Measurements from ENCODE around the gene AIRE. TPM values are rescaled to one million over a fixed set of nuclear protein-coding genes. Genes with fewer than 3 reads are reported as not detected.
A peak's percentile ranks its signal among the peaks of the same experiment; 100 is the strongest.
"Not testable (repeated sequence)": the region's sequence is repeated elsewhere in the genome, so short reads cannot be mapped to it uniquely, and the experiment has no call there.

The AIRE gene
- polyA plus RNA-seq: 14.3 TPM
- long read RNA-seq, donor 1, partial matches to known transcripts: 0 of 1 reads
- long read RNA-seq, donor 1, other reads (novel, unspliced or antisense): 0 of 1 reads
- long read RNA-seq, donor 2: 0 reads
- long read RNA-seq, donor 3: 0 reads
- long read RNA-seq, donor 4: 0 reads
- long read RNA-seq, donor 5: 0 reads
- long read RNA-seq, donor 6: 0 reads
- long read RNA-seq, donor 7: 0 reads
- long read RNA-seq, donor 8, partial matches to known transcripts: 0 of 1 reads
- long read RNA-seq, donor 8, other reads (novel, unspliced or antisense): 0 of 1 reads
- long read RNA-seq, donor 9, partial matches to known transcripts: 0 of 1 reads
- long read RNA-seq, donor 9, other reads (novel, unspliced or antisense): 0 of 1 reads
- long read RNA-seq, donor 10, partial matches to known transcripts: 0 of 1 reads
- long read RNA-seq, donor 10, other reads (novel, unspliced or antisense): 0 of 1 reads
- long read RNA-seq, donor 11: 0 reads

GRCh38 chr21:44285138-44285992, at the start of gene AIRE:
Gene AIRE (plus strand): TSS chr21:44285876. CDS start chr21:44286007, 131 bp downstream.
- DNase-seq: peak in 1 of 2 donors; percentile 77
- H3K9me3 ChIP-seq (ENCODE audit: control insufficient read depth, low read depth, low read length): peaks cover 8% of the 10 kb centered on the region
- H3K27me3 ChIP-seq (ENCODE audit: control insufficient read depth, insufficient read depth, low read length): peaks cover 9% of the 10 kb centered on the region
- H3K27ac ChIP-seq (ENCODE audit: low read length): no peak within 1 kb of the TSS
- no CpG with 5 or more reads among the region's 56 CpGs for WGBS (ENCODE audit: insufficient coverage, low lambda C conversion rate)
- peak within 1 kb of the TSS; percentile 5 for H3K4me3 ChIP-seq (ENCODE audit: low read length)
- peaks cover 6% of the 10 kb centered on the region for H3K4me1 ChIP-seq (ENCODE audit: control insufficient read depth, insufficient read depth, low read length)
- H3K36me3 ChIP-seq (ENCODE audit: control insufficient read depth, insufficient read depth, low read length): no peaks in the 10 kb centered on the region

- DNase-seq; H3K4me3 ChIP-seq (ENCODE audit: low read length); H3K9me3 ChIP-seq (ENCODE audit: control insufficient read depth, low read depth, low read length); H3K4me1 ChIP-seq (ENCODE audit: control insufficient read depth, insufficient read depth, low read length); H3K36me3 ChIP-seq (ENCODE audit: control insufficient read depth, insufficient read depth, low read length); H3K27ac ChIP-seq (ENCODE audit: low read length); H3K27me3 ChIP-seq (ENCODE audit: control insufficient read depth, insufficient read depth, low read length): not testable (repeated sequence)
- WGBS (ENCODE audit: insufficient coverage, low lambda C conversion rate): no CpG with 5 or more reads among the region's 46 CpGs
Observed at GRCh38 chr21:44240353-44240752, 45.3 kb upstream of the AIRE start.

- H3K27ac ChIP-seq (ENCODE audit: low read length); H3K27me3 ChIP-seq (ENCODE audit: control insufficient read depth, insufficient read depth, low read length); H3K4me3 ChIP-seq (ENCODE audit: low read length); H3K9me3 ChIP-seq (ENCODE audit: control insufficient read depth, low read depth, low read length); DNase-seq; H3K4me1 ChIP-seq (ENCODE audit: control insufficient read depth, insufficient read depth, low read length); H3K36me3 ChIP-seq (ENCODE audit: control insufficient read depth, insufficient read depth, low read length): not testable (repeated sequence)
- WGBS (ENCODE audit: insufficient coverage, low lambda C conversion rate): no CpG with 5 or more reads among the region's 53 CpGs
Observed at GRCh38 chr21:44240842-44241241, 44.8 kb upstream of the AIRE start, which contains the start of gene ICOSLG. Gene ICOSLG (minus strand): TSS chr21:44240943. CDS start chr21:44240817, 126 bp downstream.

GRCh38 chr21:44241281-44241680, 44.4 kb upstream of the AIRE start:
- no CpG with 5 or more reads among the region's 27 CpGs for WGBS (ENCODE audit: insufficient coverage, low lambda C conversion rate)
- H3K27ac ChIP-seq (ENCODE audit: low read length); H3K4me1 ChIP-seq (ENCODE audit: control insufficient read depth, insufficient read depth, low read length); H3K4me3 ChIP-seq (ENCODE audit: low read length); H3K36me3 ChIP-seq (ENCODE audit: control insufficient read depth, insufficient read depth, low read length); H3K9me3 ChIP-seq (ENCODE audit: control insufficient read depth, low read depth, low read length); DNase-seq; H3K27me3 ChIP-seq (ENCODE audit: control insufficient read depth, insufficient read depth, low read length): not testable (repeated sequence)

- H3K36me3 ChIP-seq (ENCODE audit: control insufficient read depth, insufficient read depth, low read length); H3K27me3 ChIP-seq (ENCODE audit: control insufficient read depth, insufficient read depth, low read length); H3K27ac ChIP-seq (ENCODE audit: low read length); DNase-seq; H3K9me3 ChIP-seq (ENCODE audit: control insufficient read depth, low read depth, low read length); H3K4me3 ChIP-seq (ENCODE audit: low read length); H3K4me1 ChIP-seq (ENCODE audit: control insufficient read depth, insufficient read depth, low read length): not testable (repeated sequence)
- WGBS (ENCODE audit: insufficient coverage, low lambda C conversion rate): no CpG with 5 or more reads among the region's 15 CpGs
Observed at GRCh38 chr21:44243980-44244379, 41.7 kb upstream of the AIRE start.

GRCh38 chr21:44247904-44248303, 37.8 kb upstream of the AIRE start:
- not testable (repeated sequence) for H3K4me1 ChIP-seq (ENCODE audit: control insufficient read depth, insufficient read depth, low read length); H3K27ac ChIP-seq (ENCODE audit: low read length); H3K36me3 ChIP-seq (ENCODE audit: control insufficient read depth, insufficient read depth, low read length); H3K27me3 ChIP-seq (ENCODE audit: control insufficient read depth, insufficient read depth, low read length); H3K9me3 ChIP-seq (ENCODE audit: control insufficient read depth, low read depth, low read length); H3K4me3 ChIP-seq (ENCODE audit: low read length); DNase-seq
- no CpG with 5 or more reads among the region's 17 CpGs for WGBS (ENCODE audit: insufficient coverage, low lambda C conversion rate)

GRCh38 chr21:44249204-44250037, 36.3 kb upstream of the AIRE start:
- not testable (repeated sequence) for H3K4me1 ChIP-seq (ENCODE audit: control insufficient read depth, insufficient read depth, low read length); H3K9me3 ChIP-seq (ENCODE audit: control insufficient read depth, low read depth, low read length); H3K36me3 ChIP-seq (ENCODE audit: control insufficient read depth, insufficient read depth, low read length); H3K27ac ChIP-seq (ENCODE audit: low read length); H3K4me3 ChIP-seq (ENCODE audit: low read length); H3K27me3 ChIP-seq (ENCODE audit: control insufficient read depth, insufficient read depth, low read length); DNase-seq
- WGBS (ENCODE audit: insufficient coverage, low lambda C conversion rate): no CpG with 5 or more reads among the region's 33 CpGs

- Histone ChIP-seq H3K36me3 (ENCODE audit: control insufficient read depth, insufficient read depth, low read length) (no peaks in the 10 kb centered on the region), H3K4me1 (ENCODE audit: control insufficient read depth, insufficient read depth, low read length) (no peaks in the 10 kb centered on the region), H3K27ac (ENCODE audit: low read length) (no peak overlapping the region), H3K27me3 (ENCODE audit: control insufficient read depth, insufficient read depth, low read length) (no peaks in the 10 kb centered on the region), H3K9me3 (ENCODE audit: control insufficient read depth, low read depth, low read length) (peaks cover 5% of the 10 kb centered on the region), H3K4me3 (ENCODE audit: low read length) (no peak overlapping the region)
- DNase-seq: no peak
- no CpG with 5 or more reads among the region's 29 CpGs for WGBS (ENCODE audit: insufficient coverage, low lambda C conversion rate)
Observed at GRCh38 chr21:44253832-44254710, 31.6 kb upstream of the AIRE start.

- no peaks in the 10 kb centered on the region for H3K27me3 ChIP-seq (ENCODE audit: control insufficient read depth, insufficient read depth, low read length)
- no peaks in the 10 kb centered on the region for H3K4me1 ChIP-seq (ENCODE audit: control insufficient read depth, insufficient read depth, low read length)
- H3K36me3 ChIP-seq (ENCODE audit: control insufficient read depth, insufficient read depth, low read length): no peaks in the 10 kb centered on the region
- no peak for DNase-seq
- no peak overlapping the region for H3K27ac ChIP-seq (ENCODE audit: low read length)
- WGBS (ENCODE audit: insufficient coverage, low lambda C conversion rate): no CpG with 5 or more reads among the region's 11 CpGs
- H3K4me3 ChIP-seq (ENCODE audit: low read length): no peak overlapping the region
- peaks cover 5% of the 10 kb centered on the region for H3K9me3 ChIP-seq (ENCODE audit: control insufficient read depth, low read depth, low read length)
Observed at GRCh38 chr21:44255511-44255981, 30.1 kb upstream of the AIRE start.

Measured in large intestine (tissue), 12 donors.